BE2C (cell line): Measurements from ENCODE around the gene NPPA.

Source experiments
- DNase-seq: peaks from one replicate; pipeline ENCODE4 v3.0.0-alpha.2; 2020
- H3K27me3 ChIP-seq: fragments of 250-450 bp; sonication (Bioruptor Pico); 2 replicates; pipeline ENCODE4 v1.5.1; 2020; ENCODE audit warnings: mild to moderate bottlenecking
- H3K36me3 ChIP-seq: fragments of 250-450 bp; sonication (Bioruptor Pico); 2 replicates; pipeline ENCODE4 v1.5.1; 2020; ENCODE audit warnings: mild to moderate bottlenecking
- H3K4me1 ChIP-seq: fragments of 250-450 bp; sonication (Bioruptor Pico); 2 replicates; pipeline ENCODE4 v1.5.1; 2020
- H3K4me3 ChIP-seq: 2 replicates; pipeline ENCODE4 v1.5.1; 2011; ENCODE audit warnings: low read depth, low read length
- H3K9me3 ChIP-seq: fragments of 250-450 bp; sonication (Bioruptor Pico); 2 replicates; pipeline ENCODE4 v1.5.1; 2020
- TF ChIP-seq, protein P1 (sequence below): IDR thresholded peaks from 2 replicates; pipeline ENCODE4 v1.5.1; 2012; ENCODE audit warnings: mild to moderate bottlenecking, low read depth, low read length

The NPPA gene

DNA sequence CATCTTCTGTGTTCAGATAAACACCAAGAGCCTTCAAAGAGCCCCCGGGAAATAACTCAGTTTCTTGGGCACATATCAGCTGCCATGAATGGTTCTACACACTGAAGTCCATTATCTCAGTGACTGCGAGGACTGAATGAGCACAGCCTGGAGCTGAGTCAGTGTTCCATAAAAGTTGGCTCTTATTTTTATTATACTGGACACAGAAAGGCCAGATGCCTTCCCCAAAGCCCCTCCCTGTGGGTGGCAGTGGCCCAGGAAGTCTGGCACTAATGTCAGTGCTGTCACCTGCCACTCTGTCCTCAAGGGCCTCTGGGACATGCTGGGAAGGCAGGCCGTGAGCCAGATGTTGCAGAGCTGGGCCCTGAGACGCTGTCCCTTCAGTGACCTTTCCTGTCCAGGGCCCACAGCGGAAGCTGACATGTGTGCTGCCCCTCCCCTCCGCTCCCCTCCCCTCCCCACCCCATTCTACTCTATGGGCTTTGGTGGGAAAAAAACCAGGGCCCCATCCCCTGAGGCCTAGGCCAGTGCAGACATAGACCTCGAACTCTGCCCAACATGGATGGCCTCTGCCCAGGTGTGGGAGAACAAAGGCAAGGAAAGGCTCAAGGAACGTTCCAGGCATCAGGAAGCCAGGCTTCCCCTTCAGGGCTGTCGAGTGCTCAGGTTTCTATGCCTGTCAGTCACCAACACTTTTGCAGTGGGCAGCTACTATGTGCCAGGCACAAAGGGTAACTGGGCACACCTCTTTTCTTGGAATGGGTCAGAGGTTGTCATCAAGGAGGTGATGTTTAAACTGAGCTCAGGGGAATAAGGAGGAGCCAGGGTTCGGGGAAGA, 33.5 kb upstream of the NPPA start:
- H3K27me3 ChIP-seq: no peaks in the 10 kb centered on the region
- TF ChIP-seq, protein P1, sequence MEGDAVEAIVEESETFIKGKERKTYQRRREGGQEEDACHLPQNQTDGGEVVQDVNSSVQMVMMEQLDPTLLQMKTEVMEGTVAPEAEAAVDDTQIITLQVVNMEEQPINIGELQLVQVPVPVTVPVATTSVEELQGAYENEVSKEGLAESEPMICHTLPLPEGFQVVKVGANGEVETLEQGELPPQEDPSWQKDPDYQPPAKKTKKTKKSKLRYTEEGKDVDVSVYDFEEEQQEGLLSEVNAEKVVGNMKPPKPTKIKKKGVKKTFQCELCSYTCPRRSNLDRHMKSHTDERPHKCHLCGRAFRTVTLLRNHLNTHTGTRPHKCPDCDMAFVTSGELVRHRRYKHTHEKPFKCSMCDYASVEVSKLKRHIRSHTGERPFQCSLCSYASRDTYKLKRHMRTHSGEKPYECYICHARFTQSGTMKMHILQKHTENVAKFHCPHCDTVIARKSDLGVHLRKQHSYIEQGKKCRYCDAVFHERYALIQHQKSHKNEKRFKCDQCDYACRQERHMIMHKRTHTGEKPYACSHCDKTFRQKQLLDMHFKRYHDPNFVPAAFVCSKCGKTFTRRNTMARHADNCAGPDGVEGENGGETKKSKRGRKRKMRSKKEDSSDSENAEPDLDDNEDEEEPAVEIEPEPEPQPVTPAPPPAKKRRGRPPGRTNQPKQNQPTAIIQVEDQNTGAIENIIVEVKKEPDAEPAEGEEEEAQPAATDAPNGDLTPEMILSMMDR: no peak
- no peak overlapping the region for H3K4me3 ChIP-seq
- peak; percentile 78 for DNase-seq
- no peaks in the 10 kb centered on the region for H3K9me3 ChIP-seq
- H3K4me1 ChIP-seq: peaks cover 18% of the 10 kb centered on the region
- H3K36me3 ChIP-seq: no peaks in the 10 kb centered on the region

DNA sequence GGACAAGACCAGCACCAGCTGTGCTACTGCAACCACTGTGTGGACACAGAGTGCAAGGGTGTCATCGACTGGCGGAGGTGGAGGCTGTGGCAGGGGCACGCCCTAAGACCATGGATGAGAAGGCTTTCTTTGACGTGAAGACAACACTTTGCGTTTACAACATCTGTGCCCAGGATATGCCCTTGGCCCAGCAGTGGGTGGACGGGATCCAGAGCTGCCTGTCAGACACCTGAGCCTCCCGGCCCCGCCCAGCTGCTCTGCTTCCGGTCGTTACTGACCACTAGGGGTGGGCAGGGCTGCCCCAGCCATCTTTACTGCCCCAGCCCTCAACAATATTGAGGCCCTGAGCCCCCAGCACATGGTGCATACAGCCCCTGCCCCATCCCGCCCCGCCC, 32.6 kb upstream of the NPPA start:
- TF ChIP-seq, protein P1: no peak
- no peaks in the 10 kb centered on the region for H3K36me3 ChIP-seq
- peaks cover 18% of the 10 kb centered on the region for H3K4me1 ChIP-seq
- H3K27me3 ChIP-seq: no peaks in the 10 kb centered on the region
- no peaks in the 10 kb centered on the region for H3K9me3 ChIP-seq
- no peak for DNase-seq
- no peak overlapping the region for H3K4me3 ChIP-seq

DNA sequence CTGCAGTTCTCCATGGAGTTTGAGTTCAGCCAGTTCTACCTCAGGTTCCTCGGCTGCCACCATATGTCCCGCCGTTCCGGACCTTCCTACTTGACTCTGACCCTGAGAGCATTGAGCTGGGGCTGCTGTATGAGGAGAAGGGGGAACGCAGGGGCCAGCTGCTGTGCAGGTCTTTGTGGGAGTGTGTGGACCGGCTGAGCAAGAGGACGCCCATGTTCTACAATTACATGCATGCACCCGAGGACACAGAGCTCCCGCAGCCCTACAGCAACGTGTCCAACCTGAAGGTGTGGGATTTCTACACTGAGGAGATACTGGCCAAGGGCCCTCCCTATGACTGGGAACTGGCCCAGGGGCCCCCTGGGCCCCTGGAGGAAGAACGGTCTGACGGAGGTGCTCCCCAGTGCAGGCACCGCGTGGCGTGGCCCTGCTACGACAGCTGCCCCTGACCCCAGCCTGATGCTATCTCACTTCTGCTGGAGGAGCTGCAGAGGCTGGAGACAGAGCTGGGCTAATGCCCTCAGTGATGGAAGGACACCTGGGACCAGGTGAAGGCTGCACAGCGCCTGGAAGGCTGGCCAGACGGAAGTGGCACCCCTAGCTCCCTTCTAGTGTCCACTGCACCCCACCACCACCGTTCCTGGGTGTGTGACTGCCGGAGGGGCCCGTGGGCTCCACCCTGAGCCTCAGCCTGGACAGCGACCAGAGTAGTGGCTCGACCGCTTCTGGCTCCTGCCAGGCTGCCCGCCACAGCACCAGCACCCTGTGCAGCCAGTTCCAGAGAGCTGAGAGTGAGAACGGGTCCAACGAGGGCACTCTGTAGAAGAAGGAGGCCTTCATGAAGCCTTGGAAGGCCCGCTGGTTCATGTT, 32.0 kb upstream of the NPPA start:
- Histone ChIP-seq H3K36me3 (no peaks in the 10 kb centered on the region), H3K27me3 (no peaks in the 10 kb centered on the region), H3K9me3 (no peaks in the 10 kb centered on the region), H3K4me1 (peaks cover 18% of the 10 kb centered on the region), H3K4me3 (no peak overlapping the region)
- no peak for DNase-seq
- TF ChIP-seq, protein P1: no peak

DNA sequence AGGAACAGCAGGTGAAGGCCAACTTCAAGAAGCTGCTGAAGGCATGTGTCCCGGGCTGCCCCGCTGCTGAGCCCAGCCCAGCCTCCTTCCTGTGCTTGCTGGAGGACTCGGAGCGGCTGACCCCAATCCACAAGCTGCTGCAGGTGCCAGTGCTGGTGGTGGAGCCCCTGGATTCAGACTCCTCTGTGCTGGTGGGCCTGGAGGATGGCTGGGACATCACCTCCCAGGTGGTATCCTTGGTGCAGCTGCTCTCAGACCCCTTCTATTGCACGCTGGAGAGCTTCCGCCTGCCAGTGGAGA, 31.3 kb upstream of the NPPA start:
- TF ChIP-seq, protein P1: no peak
- no peaks in the 10 kb centered on the region for H3K36me3 ChIP-seq
- H3K4me1 ChIP-seq: peaks cover 18% of the 10 kb centered on the region
- no peaks in the 10 kb centered on the region for H3K9me3 ChIP-seq
- no peaks in the 10 kb centered on the region for H3K27me3 ChIP-seq
- DNase-seq: no peak
- H3K4me3 ChIP-seq: no peak overlapping the region

DNA sequence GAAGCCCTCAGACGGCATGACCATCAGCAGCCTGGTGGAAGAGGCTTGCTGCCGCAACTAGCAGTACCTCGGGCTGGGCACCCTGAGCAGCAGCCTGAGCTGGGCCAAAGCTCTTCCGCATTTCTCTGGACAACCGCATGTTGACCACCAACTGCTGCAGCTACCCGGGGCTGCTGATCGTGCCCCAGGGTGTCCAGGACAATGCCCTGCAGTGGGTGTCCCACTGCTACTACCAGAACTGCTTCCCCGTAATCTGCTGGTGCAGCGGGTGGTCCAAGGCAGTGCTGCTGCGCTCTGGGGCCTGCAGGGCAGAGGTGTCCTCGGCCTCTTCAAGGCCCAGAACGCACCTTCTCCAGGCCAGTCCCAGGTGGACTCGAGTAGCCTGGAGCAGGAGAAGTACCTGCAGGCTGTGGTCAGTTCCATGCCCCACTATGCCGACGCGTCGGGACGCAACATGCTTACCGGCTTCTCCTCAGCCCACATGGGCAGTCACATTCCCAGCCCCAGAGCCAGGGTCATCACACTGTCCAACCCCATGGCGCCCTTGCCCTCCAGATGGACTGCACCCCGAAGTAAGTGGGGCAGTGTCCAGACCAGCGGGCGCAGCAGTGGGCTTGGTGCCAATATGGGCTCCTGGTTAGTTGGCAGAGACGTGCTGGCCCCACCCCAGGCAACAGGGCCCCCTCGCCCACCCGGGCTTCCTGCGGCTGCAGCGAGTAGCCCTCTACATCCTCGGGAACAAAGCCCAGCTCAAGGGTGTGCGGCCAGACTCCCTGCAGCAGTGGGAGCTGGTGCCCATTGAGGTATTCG, 30.7 kb upstream of the NPPA start:
- Histone ChIP-seq H3K4me1 (peaks cover 18% of the 10 kb centered on the region), H3K4me3 (no peak overlapping the region), H3K9me3 (no peaks in the 10 kb centered on the region), H3K36me3 (no peaks in the 10 kb centered on the region), H3K27me3 (no peaks in the 10 kb centered on the region)
- TF ChIP-seq, protein P1: no peak
- no peak for DNase-seq
